Epidermal melanocyte (primary cell): ENCODE results near the gene KLRF2.

Experiments
- DNase-seq: peaks from one replicate; pipeline ENCODE4 v3.0.0; 2011; ENCODE audit warnings: low spot score; ENCODE audit not compliant: insufficient read length

Gene KLRF2

DNA sequence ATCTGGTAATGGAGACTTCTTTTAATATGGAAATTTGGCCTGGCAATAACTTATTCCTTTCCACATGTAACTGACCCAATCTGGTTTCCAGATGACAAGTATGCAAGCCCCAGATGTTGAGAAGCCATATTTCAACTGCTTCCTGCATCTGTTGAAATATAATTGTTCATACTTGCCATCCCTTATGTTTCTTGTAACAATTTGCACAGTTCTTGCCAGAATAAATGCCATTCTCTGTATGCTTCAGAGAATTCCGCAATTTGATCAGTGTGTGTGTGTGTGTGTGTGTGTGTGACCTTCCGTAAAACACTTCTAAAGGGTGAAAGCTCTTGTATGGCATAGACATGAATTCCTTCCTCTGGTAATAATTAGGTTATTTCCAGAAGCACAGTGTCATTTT is 52.7 kb downstream of the KLRF2 start:
- DNase-seq: no peak

GRCh38 chr12:9935026-9935425 is 53.7 kb downstream of the KLRF2 start:
- no peak for DNase-seq

DNA sequence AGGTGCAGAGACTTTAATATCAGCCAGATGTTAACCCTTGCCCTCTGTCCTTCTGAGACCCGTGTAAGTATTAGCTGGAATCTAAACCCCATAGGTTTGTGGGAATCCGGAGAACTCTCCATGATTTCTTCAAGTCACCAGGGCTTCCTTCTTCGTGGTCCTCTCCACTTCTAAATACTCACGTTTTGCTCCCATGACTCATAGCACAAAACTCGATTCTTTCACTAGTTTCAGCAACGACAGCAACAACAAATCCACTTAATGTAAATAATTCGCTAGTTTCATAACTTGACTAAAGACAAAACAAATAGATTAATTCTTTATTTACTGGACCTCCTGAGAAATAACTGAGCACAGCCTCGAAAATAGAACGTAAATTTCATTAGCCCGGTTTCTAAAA is 55.3 kb downstream of the KLRF2 start:
- no peak for DNase-seq

- DNase-seq: no peak
These were observed 59.1 kb downstream of the KLRF2 start for GRCh38 chr12:9940375-9940774.

- no peak for DNase-seq
These were observed 60.5 kb downstream of the KLRF2 start for GRCh38 chr12:9941838-9942237.

- DNase-seq: no peak
These were observed 62.0 kb downstream of the KLRF2 start for GRCh38 chr12:9943240-9943639.

DNA sequence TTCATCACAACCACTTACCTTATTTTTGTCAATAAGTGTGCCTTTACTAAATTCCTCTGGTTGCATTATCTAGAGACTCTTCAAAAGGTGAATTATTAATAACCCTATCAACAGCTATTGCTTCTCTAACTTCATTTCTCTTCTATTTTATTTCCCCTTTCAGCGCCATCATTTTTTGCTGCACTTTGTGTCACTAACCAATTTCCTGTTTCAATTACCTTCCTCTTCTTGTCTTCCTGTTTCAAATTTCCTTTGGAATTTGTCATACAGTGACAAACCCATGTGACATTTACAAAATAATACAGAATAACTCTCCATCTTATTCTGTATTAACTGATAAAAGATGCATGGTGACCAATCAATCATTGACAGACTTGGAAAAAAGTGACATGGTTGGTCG is 63.1 kb downstream of the KLRF2 start:
- no peak for DNase-seq
